ENCODE results near the gene ZFPM1.

The ZFPM1 gene

GRCh38 chr16:88427376-88427775, 25.7 kb upstream of the ZFPM1 start:
- H3K27ac ChIP-seq (replicated peaks; ENCODE audit: low read length): no peak overlapping the region
- no peak overlapping the region for H4K8ac ChIP-seq (ENCODE audit: low read depth, low read length)
- no peak overlapping the region for H3K14ac ChIP-seq (ENCODE audit: low read length)
- no peak overlapping the region for H3K9ac ChIP-seq (ENCODE audit: low read depth, low read length, poor library complexity)
- no peak overlapping the region for H3K4me3 ChIP-seq (ENCODE audit: low read length in 2 of 2)
- WGBS, 2 donors (ENCODE audit: extremely low coverage in 2 of 2, insufficient read length in 2 of 2, insufficient replicate concordance in 1 of 2): no CpG with 5 or more reads among the region's 19 CpGs
- peaks cover 3% of the 10 kb centered on the region for H3K79me1 ChIP-seq (ENCODE audit: low read depth, low read length)
- H2BK12ac ChIP-seq (ENCODE audit: low read length): no peak overlapping the region
- no peak overlapping the region for H4K91ac ChIP-seq (ENCODE audit: low read depth, low read length, poor library complexity)
- peak overlapping the region; percentile 37 for H3K4ac ChIP-seq (ENCODE audit: low read length)
- H3K4me1 ChIP-seq (ENCODE audit: control insufficient read depth in 2 of 2, insufficient read depth in 1 of 2, low read depth in 1 of 2, low read length in 2 of 2): no peaks in the 10 kb centered on the region
- peaks cover 0 to 18% (median 6%) of the 10 kb centered on the region in 3 experiments for H3K27me3 ChIP-seq (ENCODE audit: control insufficient read depth in 3 of 3, insufficient read depth in 3 of 3, low read depth in 1 of 3, low read length in 3 of 3)
- no peak overlapping the region for H3K4me2 ChIP-seq (ENCODE audit: insufficient read depth, low read length, poor library complexity, severe bottlenecking)
- no peaks in the 10 kb centered on the region for H3K9me3 ChIP-seq (replicated peaks in 1 of 2; ENCODE audit: control insufficient read depth in 2 of 2, insufficient read depth in 1 of 2, low read depth in 1 of 2, low read length in 2 of 2)
- H2AFZ ChIP-seq (ENCODE audit: low read length): no peak overlapping the region
- H3K36me3 ChIP-seq (replicated peaks in 1 of 2; ENCODE audit: control insufficient read depth in 2 of 2, insufficient read depth in 2 of 2, low read length in 2 of 2): no peaks in the 10 kb centered on the region
- no peak overlapping the region for H2BK5ac ChIP-seq (ENCODE audit: low read length)
- no peak for DNase-seq (ENCODE audit: low spot score)
- H3K23ac ChIP-seq (ENCODE audit: low read depth, low read length, poor library complexity): no peak overlapping the region
- H2AK5ac ChIP-seq (ENCODE audit: low read depth, low read length): peak overlapping the region; percentile 88
- H3K18ac ChIP-seq (ENCODE audit: low read length): no peak overlapping the region
- no peak overlapping the region for H2BK120ac ChIP-seq (ENCODE audit: low read depth, low read length)
- peak overlapping the region; percentile 67 for H2BK15ac ChIP-seq (ENCODE audit: low read length)

- H3K9me3 ChIP-seq (replicated peaks in 1 of 2; ENCODE audit: control insufficient read depth in 2 of 2, insufficient read depth in 1 of 2, low read depth in 1 of 2, low read length in 2 of 2): no peaks in the 10 kb centered on the region
- no peak overlapping the region for H3K9ac ChIP-seq (ENCODE audit: low read depth, low read length, poor library complexity)
- H3K4me1 ChIP-seq (ENCODE audit: control insufficient read depth in 2 of 2, insufficient read depth in 1 of 2, low read depth in 1 of 2, low read length in 2 of 2): no peaks in the 10 kb centered on the region
- H3K14ac ChIP-seq (ENCODE audit: low read length): no peak overlapping the region
- H3K4me3 ChIP-seq (ENCODE audit: low read length in 2 of 2): no peak overlapping the region
- no peak for DNase-seq (ENCODE audit: low spot score)
- H2BK15ac ChIP-seq (ENCODE audit: low read length): peak overlapping the region; percentile 37
- H3K4me2 ChIP-seq (ENCODE audit: insufficient read depth, low read length, poor library complexity, severe bottlenecking): no peak overlapping the region
- no peak overlapping the region for H4K91ac ChIP-seq (ENCODE audit: low read depth, low read length, poor library complexity)
- peaks cover 3% of the 10 kb centered on the region for H3K79me1 ChIP-seq (ENCODE audit: low read depth, low read length)
- peak overlapping the region; percentile 53 for H2BK5ac ChIP-seq (ENCODE audit: low read length)
- peak overlapping the region; percentile 57 for H3K18ac ChIP-seq (ENCODE audit: low read length)
- H2AK5ac ChIP-seq (ENCODE audit: low read depth, low read length): peak overlapping the region; percentile 92
- no peak overlapping the region for H4K8ac ChIP-seq (ENCODE audit: low read depth, low read length)
- no peaks in the 10 kb centered on the region for H3K36me3 ChIP-seq (replicated peaks in 1 of 2; ENCODE audit: control insufficient read depth in 2 of 2, insufficient read depth in 2 of 2, low read length in 2 of 2)
- WGBS, 2 donors (ENCODE audit: extremely low coverage in 2 of 2, insufficient read length in 2 of 2, insufficient replicate concordance in 1 of 2): no CpG with 5 or more reads among the region's 19 CpGs
- H3K23ac ChIP-seq (ENCODE audit: low read depth, low read length, poor library complexity): peak overlapping the region; percentile 85
- peak overlapping the region; percentile 37 for H3K4ac ChIP-seq (ENCODE audit: low read length)
- H3K27me3 ChIP-seq (ENCODE audit: control insufficient read depth in 3 of 3, insufficient read depth in 3 of 3, low read depth in 1 of 3, low read length in 3 of 3): peaks cover 0 to 18% (median 12%) of the 10 kb centered on the region in 3 experiments
- no peak overlapping the region for H2BK120ac ChIP-seq (ENCODE audit: low read depth, low read length)
- no peak overlapping the region for H2AFZ ChIP-seq (ENCODE audit: low read length)
- H2BK12ac ChIP-seq (ENCODE audit: low read length): no peak overlapping the region
- H3K27ac ChIP-seq (replicated peaks; ENCODE audit: low read length): no peak overlapping the region
Observed at GRCh38 chr16:88428156-88428555, 24.9 kb upstream of the ZFPM1 start.

- WGBS, 2 donors (ENCODE audit: extremely low coverage in 2 of 2, insufficient read length in 2 of 2, insufficient replicate concordance in 1 of 2): no CpG with 5 or more reads among the region's 34 CpGs
- no peak overlapping the region for H3K4me3 ChIP-seq (ENCODE audit: low read length in 2 of 2)
- H2BK120ac ChIP-seq (ENCODE audit: low read depth, low read length): no peak overlapping the region
Observed at GRCh38 chr16:88428616-88429386, 24.3 kb upstream of the ZFPM1 start.

GRCh38 chr16:88429387-88430184, 23.5 kb upstream of the ZFPM1 start:
- peak overlapping the region; percentile 91 for H3K18ac ChIP-seq (ENCODE audit: low read length)
- peak overlapping the region; percentile 35 for H2AFZ ChIP-seq (ENCODE audit: low read length)
- H3K4ac ChIP-seq (ENCODE audit: low read length): no peak overlapping the region
- H3K4me3 ChIP-seq (ENCODE audit: low read length in 2 of 2): no peak overlapping the region
- H2BK15ac ChIP-seq (ENCODE audit: low read length): peak overlapping the region; percentile 81
- H2BK12ac ChIP-seq (ENCODE audit: low read length): peak overlapping the region; percentile 97
- peak overlapping the region; percentile 96 for H4K8ac ChIP-seq (ENCODE audit: low read depth, low read length)
- no peak overlapping the region for H3K27ac ChIP-seq (replicated peaks; ENCODE audit: low read length)
- no peaks in the 10 kb centered on the region for H3K9me3 ChIP-seq (replicated peaks in 1 of 2; ENCODE audit: control insufficient read depth in 2 of 2, insufficient read depth in 1 of 2, low read depth in 1 of 2, low read length in 2 of 2)
- H3K4me2 ChIP-seq (ENCODE audit: insufficient read depth, low read length, poor library complexity, severe bottlenecking): peak overlapping the region; percentile 54
- H3K4me1 ChIP-seq (ENCODE audit: control insufficient read depth in 2 of 2, insufficient read depth in 1 of 2, low read depth in 1 of 2, low read length in 2 of 2): no peaks in the 10 kb centered on the region
- H4K91ac ChIP-seq (ENCODE audit: low read depth, low read length, poor library complexity): no peak overlapping the region
- no peak overlapping the region for H2BK120ac ChIP-seq (ENCODE audit: low read depth, low read length)
- no CpG with 5 or more reads among the region's 48 CpGs for WGBS, 2 donors (ENCODE audit: extremely low coverage in 2 of 2, insufficient read length in 2 of 2, insufficient replicate concordance in 1 of 2)
- H3K36me3 ChIP-seq (replicated peaks in 1 of 2; ENCODE audit: control insufficient read depth in 2 of 2, insufficient read depth in 2 of 2, low read length in 2 of 2): no peaks in the 10 kb centered on the region
- no peak overlapping the region for H3K9ac ChIP-seq (ENCODE audit: low read depth, low read length, poor library complexity)
- DNase-seq (ENCODE audit: low spot score): no peak
- peak overlapping the region; percentile 96 for H2AK5ac ChIP-seq (ENCODE audit: low read depth, low read length)
- H3K79me1 ChIP-seq (ENCODE audit: low read depth, low read length): peaks cover 3% of the 10 kb centered on the region
- no peak overlapping the region for H2BK5ac ChIP-seq (ENCODE audit: low read length)
- H3K27me3 ChIP-seq (ENCODE audit: control insufficient read depth in 3 of 3, insufficient read depth in 3 of 3, low read depth in 1 of 3, low read length in 3 of 3): peaks cover 0 to 18% (median 18%) of the 10 kb centered on the region in 3 experiments
- peak overlapping the region; percentile 50 for H3K23ac ChIP-seq (ENCODE audit: low read depth, low read length, poor library complexity)
- H3K14ac ChIP-seq (ENCODE audit: low read length): peak overlapping the region; percentile 21

More at GRCh38 chr16:88428616-88429386, 24.3 kb upstream of the ZFPM1 start:
- Histone ChIP-seq H2BK12ac (ENCODE audit: low read length) (no peak overlapping the region), H3K4ac (ENCODE audit: low read length) (peak overlapping the region; percentile 37), H3K9me3 (replicated peaks in 1 of 2; ENCODE audit: control insufficient read depth in 2 of 2, insufficient read depth in 1 of 2, low read depth in 1 of 2, low read length in 2 of 2) (no peaks in the 10 kb centered on the region), H2AK5ac (ENCODE audit: low read depth, low read length) (peak overlapping the region; percentile 96), H3K27ac (replicated peaks; ENCODE audit: low read length) (no peak overlapping the region), H3K36me3 (replicated peaks in 1 of 2; ENCODE audit: control insufficient read depth in 2 of 2, insufficient read depth in 2 of 2, low read length in 2 of 2) (no peaks in the 10 kb centered on the region), H3K79me1 (ENCODE audit: low read depth, low read length) (peaks cover 3% of the 10 kb centered on the region), H3K14ac (ENCODE audit: low read length) (no peak overlapping the region), H2AFZ (ENCODE audit: low read length) (no peak overlapping the region), H3K18ac (ENCODE audit: low read length) (peak overlapping the region; percentile 38), H4K8ac (ENCODE audit: low read depth, low read length) (no peak overlapping the region), H3K23ac (ENCODE audit: low read depth, low read length, poor library complexity) (peak overlapping the region; percentile 85), H4K91ac (ENCODE audit: low read depth, low read length, poor library complexity) (no peak overlapping the region), H2BK15ac (ENCODE audit: low read length) (peak overlapping the region; percentile 37), H3K4me2 (ENCODE audit: insufficient read depth, low read length, poor library complexity, severe bottlenecking) (no peak overlapping the region), H3K4me1 (ENCODE audit: control insufficient read depth in 2 of 2, insufficient read depth in 1 of 2, low read depth in 1 of 2, low read length in 2 of 2) (no peaks in the 10 kb centered on the region), H2BK5ac (ENCODE audit: low read length) (peak overlapping the region; percentile 39), H3K27me3 (ENCODE audit: control insufficient read depth in 3 of 3, insufficient read depth in 3 of 3, low read depth in 1 of 3, low read length in 3 of 3) (peaks cover 0 to 18% (median 18%) of the 10 kb centered on the region in 3 experiments), H3K9ac (ENCODE audit: low read depth, low read length, poor library complexity) (no peak overlapping the region)
- DNase-seq (ENCODE audit: low spot score): no peak
